Thyroid gland (tissue), 4 donors: ENCODE measurements around the gene ABTB2. TPM values are rescaled to one million over a fixed set of nuclear protein-coding genes. Genes with fewer than 3 reads are reported as not detected.

Experiments used
- DNase-seq, 2 donors: peaks; one replicate each; pipeline ENCODE4 v3.0.0-alpha.2; 2019
- H3K27ac ChIP-seq, 3 donors: fragments of 200-600 bp; sonication (generic); 1 replicate in 2 of 3; 2 replicates in 1 of 3; pipeline ENCODE4 v1.5.1; 2016 to 2019; ENCODE audit warnings: mild to moderate bottlenecking in 1 of 3, moderate library complexity in 1 of 3
- H3K27me3 ChIP-seq: fragments of 200-600 bp; sonication (generic); one replicate; pipeline ENCODE4 v1.5.1; 2019
- H3K36me3 ChIP-seq, 2 donors: fragments of 200-600 bp; sonication (generic); one replicate each; pipeline ENCODE4 v1.5.1; 2016 to 2019
- H3K4me1 ChIP-seq, 2 donors: fragments of 200-600 bp; sonication (generic); one replicate each; pipeline ENCODE4 v1.5.1; 2017 to 2019
- H3K4me3 ChIP-seq, 3 donors: fragments of 200-600 bp; sonication (generic); replicated peaks in 1 of 3; 1 replicate in 2 of 3; 2 replicates in 1 of 3; pipeline ENCODE4 v1.5.1; 2016; ENCODE audit warnings: mild to moderate bottlenecking in 1 of 3
- H3K9me3 ChIP-seq: fragments of 200-600 bp; sonication (generic); one replicate; pipeline ENCODE4 v1.5.1; 2017
- CTCF ChIP-seq, 6 experiments: fragments of 200-600 bp in 3 of 6; fragments of 450-650 bp in 3 of 6; sonication (generic) in 3 of 6; IDR thresholded peaks; one replicate each; pipeline ENCODE4 v1.5.1; 2016 to 2019; ENCODE audit warnings: antibody characterized with exemption in 6 of 6, mild to moderate bottlenecking in 2 of 6, inconsistent platforms in 1 of 6, moderate library complexity in 1 of 6
- POLR2A ChIP-seq, 2 donors: fragments of 450-650 bp; IDR thresholded peaks; one replicate each; pipeline ENCODE4 v1.6.1; 2017; ENCODE audit warnings: antibody characterized with exemption in 2 of 2, mild to moderate bottlenecking in 2 of 2, moderate library complexity in 1 of 2
- WGBS, 2 donors: methylation state at CpG; one replicate each; pipeline ENCODE4 v1.1.5; 2017; 5-methylcytosine and 5-hydroxymethylcytosine counted together
- intact Hi-C: fragments of 100-400 bp; cut with DNase I; formaldehyde crosslinking; loops from one replicate; pipeline ENCODE4 v1.15.1; 2023
- total RNA-seq, 4 donors: library from RNA; depleted of rRNA; stranded (reverse); fragments of >200 nt; gene quantifications; one replicate each; pipeline ENCODE4 v1.2.3, GENCODE V29; 2016

Gene ABTB2
- total RNA-seq, 4 donors from 2014 or later: 1.2 to 5.0 (median 3.3) TPM

GRCh38 chr11:34278693-34279297 is 79.0 kb downstream of the ABTB2 start:
- 39 to 52% methylated on average over 4 of the region's 4 CpGs for WGBS, 2 donors
- intact Hi-C loops: no loop called here

GRCh38 chr11:34278175-34278574 is 79.6 kb downstream of the ABTB2 start:
- no peaks in the 10 kb centered on the region for H3K27me3 ChIP-seq
- intact Hi-C loops: no loop called here
- no peaks in the 10 kb centered on the region for H3K9me3 ChIP-seq
- H3K4me3 ChIP-seq: no peak overlapping the region
- no peak for DNase-seq
- no peak overlapping the region for H3K27ac ChIP-seq
- TF ChIP-seq CTCF (IDR thresholded peaks at IDR 0.05) (no peak), POLR2A (IDR thresholded peaks at IDR 0.05) (no peak)
- H3K4me1 ChIP-seq: peaks cover 5 to 11% of the 10 kb centered on the region in 2 donors
- no peaks in the 10 kb centered on the region for H3K36me3 ChIP-seq

More at GRCh38 chr11:34278693-34279297, 79.0 kb downstream of the ABTB2 start:
- H3K4me1 ChIP-seq: peaks cover 5 to 11% of the 10 kb centered on the region in 2 donors
- DNase-seq: peak; percentile 50 to 61
- H3K27ac ChIP-seq: no peak overlapping the region
- no peak overlapping the region for H3K4me3 ChIP-seq
- no peaks in the 10 kb centered on the region for H3K27me3 ChIP-seq
- H3K9me3 ChIP-seq: no peaks in the 10 kb centered on the region
- H3K36me3 ChIP-seq: no peaks in the 10 kb centered on the region
- TF ChIP-seq POLR2A (IDR thresholded peaks at IDR 0.05): no peak
- no peak for TF ChIP-seq CTCF (IDR thresholded peaks at IDR 0.05)

GRCh38 chr11:34277171-34277570 is 80.6 kb downstream of the ABTB2 start:
- Histone ChIP-seq H3K9me3 (no peaks in the 10 kb centered on the region), H3K36me3 (no peaks in the 10 kb centered on the region), H3K27me3 (no peaks in the 10 kb centered on the region), H3K4me3 (no peak overlapping the region), H3K27ac (no peak overlapping the region), H3K4me1 (peaks cover 5 to 11% of the 10 kb centered on the region in 2 donors)
- intact Hi-C loops: no loop called here
- no peak for DNase-seq
- TF ChIP-seq CTCF (IDR thresholded peaks at IDR 0.05): no peak
- TF ChIP-seq POLR2A (IDR thresholded peaks at IDR 0.05): no peak
- WGBS, 2 donors: 77 to 88% methylated on average over 4 of the region's 4 CpGs

- WGBS, 2 donors: 96 to 98% methylated on average over 6 of the region's 6 CpGs
- DNase-seq: no peak
- peaks cover 5 to 11% of the 10 kb centered on the region in 2 donors for H3K4me1 ChIP-seq
- TF ChIP-seq POLR2A (IDR thresholded peaks at IDR 0.05) (no peak), CTCF (IDR thresholded peaks at IDR 0.05) (no peak)
- H3K27ac ChIP-seq: no peak overlapping the region
- no peaks in the 10 kb centered on the region for H3K36me3 ChIP-seq
- intact Hi-C loops: no loop called here
- H3K9me3 ChIP-seq: no peaks in the 10 kb centered on the region
- H3K4me3 ChIP-seq: no peak overlapping the region
- no peaks in the 10 kb centered on the region for H3K27me3 ChIP-seq
These were observed 81.4 kb downstream of the ABTB2 start for GRCh38 chr11:34276352-34276864.

GRCh38 chr11:34275486-34275885 is 82.3 kb downstream of the ABTB2 start:
- no peak for DNase-seq
- H3K4me1 ChIP-seq: peaks cover 5 to 11% of the 10 kb centered on the region in 2 donors
- peak overlapping the region; percentile 15 to 50 (median 49) for H3K27ac ChIP-seq
- TF ChIP-seq CTCF (IDR thresholded peaks at IDR 0.05): no peak
- TF ChIP-seq POLR2A (IDR thresholded peaks at IDR 0.05): no peak
- intact Hi-C loops: no loop called here
- H3K9me3 ChIP-seq: no peaks in the 10 kb centered on the region
- H3K4me3 ChIP-seq: no peak overlapping the region
- no peaks in the 10 kb centered on the region for H3K27me3 ChIP-seq
- WGBS, 2 donors: 86 to 91% methylated on average over 4 of the region's 4 CpGs
- H3K36me3 ChIP-seq: no peaks in the 10 kb centered on the region
